Keratinocyte (primary cell): ENCODE measurements around the gene ABTB1. TPM values are rescaled to one million over a fixed set of nuclear protein-coding genes. Genes with fewer than 3 reads are reported as not detected.

Source experiments
- DNase-seq: peaks from one replicate; pipeline ENCODE4 v3.0.0-alpha.2; 2011; ENCODE audit warnings: low read depth, missing footprints, low spot score
- FAIRE-seq: peaks from 2 replicates; lab custom pipeline; 2011; peaks lifted over from hg19 to GRCh38; lab: Jason Lieb, UNC
- H2AFZ ChIP-seq: 2 replicates; pipeline ENCODE4 v1.6.0; 2012; ENCODE audit warnings: low read length, control low read depth, inconsistent platforms; ENCODE audit not compliant: control insufficient read depth
- H3K27ac ChIP-seq: 2 replicates; pipeline ENCODE4 v1.5.1; 2011; ENCODE audit warnings: low read length; ENCODE audit not compliant: control insufficient read depth, insufficient read depth
- H3K27me3 ChIP-seq: 3 replicates; pipeline ENCODE4 v1.6.0; 2011; ENCODE audit warnings: low read length; ENCODE audit not compliant: control insufficient read depth, insufficient read depth; ENCODE audit errors: extremely low read depth
- H3K36me3 ChIP-seq, 2 experiments: 2 replicates in 1 of 2; 3 replicates in 1 of 2; pipeline ENCODE4 v1.5.1; 2011; ENCODE audit warnings: low read length in 2 of 2, mild to moderate bottlenecking in 1 of 2; ENCODE audit not compliant: control insufficient read depth in 2 of 2, insufficient read depth in 2 of 2; ENCODE audit errors: extremely low read depth in 1 of 2
- H3K4me1 ChIP-seq: 3 replicates; pipeline ENCODE4 v1.5.1; 2011; ENCODE audit warnings: low read length; ENCODE audit not compliant: control insufficient read depth, insufficient read depth; ENCODE audit errors: extremely low read depth
- H3K4me2 ChIP-seq: 3 replicates; pipeline ENCODE4 v1.6.0; 2011; ENCODE audit warnings: low read depth, low read length; ENCODE audit not compliant: control insufficient read depth, insufficient read depth; ENCODE audit errors: extremely low read depth
- H3K4me3 ChIP-seq, 3 experiments: fragments of 200-600 bp in 1 of 3; sonication (generic) in 1 of 3; 2 replicates in 2 of 3; 3 replicates in 1 of 3; pipeline ENCODE4 v1.5.1; 2011 to 2016; ENCODE audit warnings: low read length in 3 of 3, mild to moderate bottlenecking in 3 of 3, control low read depth in 2 of 3, inconsistent platforms in 1 of 3, low read depth in 1 of 3, mixed read lengths in 1 of 3, mixed run types in 1 of 3, moderate library complexity in 1 of 3; ENCODE audit not compliant: control insufficient read depth in 2 of 3, insufficient read depth in 2 of 3; ENCODE audit errors: extremely low read depth in 1 of 3
- H3K79me2 ChIP-seq: 2 replicates; pipeline ENCODE4 v1.6.0; 2012; ENCODE audit warnings: low read length; ENCODE audit not compliant: control insufficient read depth, insufficient read depth
- H3K9ac ChIP-seq: 3 replicates; pipeline ENCODE4 v1.6.0; 2011; ENCODE audit warnings: low read length; ENCODE audit not compliant: control insufficient read depth, insufficient read depth; ENCODE audit errors: extremely low read depth
- H3K9me1 ChIP-seq: 3 replicates; pipeline ENCODE4 v1.6.0; 2011; ENCODE audit warnings: low read length; ENCODE audit not compliant: control insufficient read depth, insufficient read depth; ENCODE audit errors: extremely low read depth
- H3K9me3 ChIP-seq: 2 replicates; pipeline ENCODE4 v1.5.1; 2012; ENCODE audit warnings: low read depth, low read length; ENCODE audit not compliant: control insufficient read depth
- H4K20me1 ChIP-seq: 3 replicates; pipeline ENCODE4 v1.6.0; 2011; ENCODE audit warnings: low read length; ENCODE audit not compliant: control insufficient read depth, insufficient read depth; ENCODE audit errors: extremely low read depth
- EZH2 ChIP-seq: IDR thresholded peaks from one replicate; pipeline ENCODE4 v1.6.1; 2012; ENCODE audit warnings: inconsistent platforms, mild to moderate bottlenecking, low read length, moderate library complexity
- dilution Hi-C: fragments of 300-500 bp; cut with MboI; formaldehyde crosslinking; loops from one replicate; pipeline ENCODE4 v1.7.0; 2020; ENCODE audit warnings: low sequenced_read_pairs; ENCODE audit not compliant: extremely low pct_ligation_motif_present
- polyA plus RNA-seq, 5 experiments: library from polyadenylated mRNA; depleted of rRNA in 3 of 5; stranded (reverse) in 3 of 5; stranded (forward) in 1 of 5; unstranded in 1 of 5; fragments of >200 nt; gene quantifications; 1 replicate in 1 of 5; 2 replicates in 3 of 5; 3 replicates in 1 of 5; pipeline versions ENCODE4 v1.2.1 to v1.2.3, GENCODE V29; 2011 to 2012; ENCODE audit warnings: missing spikeins in 2 of 5, low read depth in 1 of 5, low replicate concordance in 1 of 5
- TF ChIP-seq, protein P1 (sequence below), 3 experiments: IDR thresholded peaks in 1 of 3; conservative IDR thresholded peaks in 1 of 3; optimal IDR thresholded peaks in 1 of 3; 2 replicates in 2 of 3; 3 replicates in 1 of 3; pipeline versions ENCODE3 to v1.5.1; 2011; ENCODE audit warnings: low read length in 3 of 3, mild to moderate bottlenecking in 3 of 3, moderate library complexity in 2 of 3, control low read depth in 1 of 3, inconsistent platforms in 1 of 3; ENCODE audit not compliant: insufficient read depth in 2 of 3; ENCODE audit errors: extremely low read depth in 1 of 3

Gene ABTB1
- polyA plus RNA-seq, 1 donor (not counting 4 experiments of a cell fraction or from before 2014, with no cell fraction given) = 11.6 TPM

DNA sequence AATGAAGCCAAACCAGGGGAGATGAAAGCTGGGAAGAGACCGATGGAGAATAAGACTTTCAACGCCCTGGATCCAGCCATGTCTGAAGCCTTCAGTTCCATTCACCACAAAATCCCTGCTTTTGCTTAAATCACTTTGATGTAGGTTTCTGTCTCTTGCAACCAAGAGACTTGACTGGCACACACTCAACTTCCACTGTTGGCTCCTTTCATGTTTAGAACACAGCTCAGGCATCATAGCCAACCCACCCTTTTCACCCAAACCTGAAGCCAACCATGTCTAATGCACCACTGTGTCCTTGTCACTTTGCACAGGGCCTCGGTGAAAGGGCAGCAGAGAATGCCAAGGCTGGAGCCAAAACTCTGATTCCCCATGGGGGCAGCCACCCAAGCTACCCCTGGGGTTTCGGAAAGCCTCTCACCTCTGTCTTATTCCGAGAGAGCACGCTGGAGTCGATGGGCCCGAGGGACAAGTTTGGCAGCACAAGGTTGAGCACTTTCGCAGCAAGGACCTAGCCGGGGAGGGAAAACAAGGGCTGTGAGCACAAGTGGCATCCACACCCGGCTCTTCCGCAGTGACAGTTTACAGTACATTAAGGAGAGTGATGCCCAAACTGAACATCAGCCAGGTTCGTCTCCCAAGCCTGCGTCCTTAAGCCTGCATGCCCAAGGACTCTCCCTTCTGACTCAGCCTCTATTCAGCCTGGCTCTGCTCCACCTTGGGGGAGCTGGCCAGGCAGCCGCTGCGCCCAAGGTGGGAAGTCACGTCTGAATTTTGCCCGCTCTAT, 37.6 kb downstream of the ABTB1 start:
- dilution Hi-C loops = no loop called here
- FAIRE-seq = peak; percentile 5
- Histone ChIP-seq H3K27ac (no peak overlapping the region), H3K9ac (no peak overlapping the region), H3K27me3 (no peaks in the 10 kb centered on the region), H3K9me3 (no peaks in the 10 kb centered on the region), H2AFZ (no peak overlapping the region), H3K4me2 (peak overlapping the region; percentile 20), H3K36me3 (peaks cover 6 to 8% of the 10 kb centered on the region in 2 experiments), H3K79me2 (no peaks in the 10 kb centered on the region), H4K20me1 (no peaks in the 10 kb centered on the region), H3K9me1 (no peaks in the 10 kb centered on the region), H3K4me1 (peaks cover 13% of the 10 kb centered on the region), H3K4me3 (no peak overlapping the region)
- no peak for DNase-seq
- TF ChIP-seq, protein P1, sequence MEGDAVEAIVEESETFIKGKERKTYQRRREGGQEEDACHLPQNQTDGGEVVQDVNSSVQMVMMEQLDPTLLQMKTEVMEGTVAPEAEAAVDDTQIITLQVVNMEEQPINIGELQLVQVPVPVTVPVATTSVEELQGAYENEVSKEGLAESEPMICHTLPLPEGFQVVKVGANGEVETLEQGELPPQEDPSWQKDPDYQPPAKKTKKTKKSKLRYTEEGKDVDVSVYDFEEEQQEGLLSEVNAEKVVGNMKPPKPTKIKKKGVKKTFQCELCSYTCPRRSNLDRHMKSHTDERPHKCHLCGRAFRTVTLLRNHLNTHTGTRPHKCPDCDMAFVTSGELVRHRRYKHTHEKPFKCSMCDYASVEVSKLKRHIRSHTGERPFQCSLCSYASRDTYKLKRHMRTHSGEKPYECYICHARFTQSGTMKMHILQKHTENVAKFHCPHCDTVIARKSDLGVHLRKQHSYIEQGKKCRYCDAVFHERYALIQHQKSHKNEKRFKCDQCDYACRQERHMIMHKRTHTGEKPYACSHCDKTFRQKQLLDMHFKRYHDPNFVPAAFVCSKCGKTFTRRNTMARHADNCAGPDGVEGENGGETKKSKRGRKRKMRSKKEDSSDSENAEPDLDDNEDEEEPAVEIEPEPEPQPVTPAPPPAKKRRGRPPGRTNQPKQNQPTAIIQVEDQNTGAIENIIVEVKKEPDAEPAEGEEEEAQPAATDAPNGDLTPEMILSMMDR (optimal IDR thresholded peaks at IDR 0.05 in 1 of 3, IDR thresholded peaks at IDR 0.05 in 1 of 3, conservative IDR thresholded peaks at IDR 0.05 in 1 of 3; ENCODE audit: extremely low read depth in 1 of 3, insufficient read depth in 2 of 3, low read length in 3 of 3) = no peak
- TF ChIP-seq EZH2 = no peak

DNA sequence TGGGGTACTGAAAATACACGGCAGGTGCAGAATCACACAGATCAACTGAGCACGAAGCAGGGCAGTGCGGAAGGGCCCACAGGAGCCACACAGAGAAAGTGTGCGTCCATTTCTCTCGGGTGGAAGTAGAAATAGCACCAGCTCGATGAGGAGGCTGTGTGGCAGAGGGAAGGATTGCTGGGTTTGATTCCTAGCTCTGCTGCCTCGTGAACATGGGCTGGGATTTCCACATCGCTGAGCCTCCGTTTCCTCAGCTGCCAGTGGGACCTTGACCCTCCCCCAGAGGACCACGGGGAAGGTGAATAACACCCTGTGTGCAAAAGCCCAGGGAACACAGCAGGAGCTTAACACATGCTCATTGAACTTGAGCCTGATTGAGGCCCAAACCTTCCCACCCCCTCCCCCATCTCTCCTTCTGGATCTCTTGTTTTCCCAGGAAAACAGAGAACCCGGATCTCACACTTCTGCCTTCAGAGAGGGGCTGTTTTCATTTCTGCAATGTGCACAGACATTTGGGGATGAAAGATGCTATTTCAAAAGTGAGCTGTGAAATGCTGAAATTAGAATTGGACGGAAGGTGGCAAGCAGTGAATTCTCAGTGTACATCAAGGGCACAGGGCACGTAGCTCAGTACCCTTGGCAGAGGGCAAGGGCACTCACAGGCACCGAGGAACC, 38.4 kb downstream of the ABTB1 start:
- no peak overlapping the region for H3K27ac ChIP-seq
- H3K36me3 ChIP-seq = peaks cover 6 to 9% of the 10 kb centered on the region in 2 experiments
- H3K79me2 ChIP-seq = no peaks in the 10 kb centered on the region
- dilution Hi-C loops = no loop called here
- H3K4me2 ChIP-seq = peak overlapping the region; percentile 20
- DNase-seq (no peak), FAIRE-seq (no peak)
- H3K9me3 ChIP-seq = no peaks in the 10 kb centered on the region
- H3K4me1 ChIP-seq = peaks cover 13% of the 10 kb centered on the region
- no peaks in the 10 kb centered on the region for H4K20me1 ChIP-seq
- no peak overlapping the region for H3K4me3 ChIP-seq
- no peaks in the 10 kb centered on the region for H3K27me3 ChIP-seq
- H3K9ac ChIP-seq = no peak overlapping the region
- no peak overlapping the region for H2AFZ ChIP-seq
- TF ChIP-seq, protein P1 (optimal IDR thresholded peaks at IDR 0.05 in 1 of 3, IDR thresholded peaks at IDR 0.05 in 1 of 3, conservative IDR thresholded peaks at IDR 0.05 in 1 of 3; ENCODE audit: extremely low read depth in 1 of 3, insufficient read depth in 2 of 3, low read length in 3 of 3) = no peak
- TF ChIP-seq EZH2 = no peak
- no peaks in the 10 kb centered on the region for H3K9me1 ChIP-seq
